ENCODE measurements around the gene DPF1. TPM values are rescaled to one million over a fixed set of nuclear protein-coding genes. Genes with fewer than 3 reads are reported as not detected.
"Not testable (repeated sequence)": the region's sequence is repeated elsewhere in the genome, so short reads cannot be mapped to it uniquely, and the experiment has no call there.

The DPF1 gene
- total RNA-seq, 1 donor from 2014 or later: not detected

DNA sequence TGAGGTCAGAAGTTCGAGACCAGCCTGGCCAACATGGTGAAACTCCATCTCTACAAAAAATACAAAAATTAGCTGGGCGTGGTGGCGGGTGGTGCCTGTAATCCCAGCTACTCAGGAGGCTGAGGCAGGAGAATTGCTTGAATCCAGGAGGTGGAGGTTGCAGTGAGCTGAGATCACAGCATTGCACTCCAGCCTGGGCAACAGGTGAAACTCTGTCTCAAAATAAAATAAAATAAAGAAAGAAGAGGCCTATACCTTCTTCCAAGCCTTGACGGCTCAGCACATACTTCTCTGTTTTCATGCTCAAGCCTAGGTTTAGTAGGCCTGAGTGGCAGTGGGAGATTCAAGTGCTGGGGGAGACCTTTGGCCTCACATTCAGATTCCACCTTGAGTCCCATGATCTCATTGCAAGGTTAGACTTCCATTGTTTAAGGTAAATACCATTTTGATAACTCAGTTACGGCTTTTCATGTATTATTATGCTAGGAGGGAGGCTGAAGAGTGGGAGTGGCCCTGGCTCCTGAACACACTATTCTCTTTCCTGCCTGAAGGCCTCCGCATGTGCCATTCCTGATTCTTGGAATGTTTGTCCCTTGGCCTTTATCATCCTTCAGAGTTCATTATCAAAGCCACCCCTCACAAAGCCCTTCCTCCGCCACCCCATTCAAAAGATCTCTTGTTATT is 38.7 kb upstream of the DPF1 start:
- Histone ChIP-seq H3K4me1 (peaks cover 29% of the 10 kb centered on the region), H3K9me3 (no peaks in the 10 kb centered on the region), H3K27ac (no peak overlapping the region), H3K36me3 (no peaks in the 10 kb centered on the region), H3K27me3 (ENCODE audit: low read depth) (no peaks in the 10 kb centered on the region), H3K4me3 (no peak overlapping the region)
- intact Hi-C loops (cut with DNase I): no loop called here
- ATAC-seq (no peak), DNase-seq (no peak)
- TF ChIP-seq, protein P1, sequence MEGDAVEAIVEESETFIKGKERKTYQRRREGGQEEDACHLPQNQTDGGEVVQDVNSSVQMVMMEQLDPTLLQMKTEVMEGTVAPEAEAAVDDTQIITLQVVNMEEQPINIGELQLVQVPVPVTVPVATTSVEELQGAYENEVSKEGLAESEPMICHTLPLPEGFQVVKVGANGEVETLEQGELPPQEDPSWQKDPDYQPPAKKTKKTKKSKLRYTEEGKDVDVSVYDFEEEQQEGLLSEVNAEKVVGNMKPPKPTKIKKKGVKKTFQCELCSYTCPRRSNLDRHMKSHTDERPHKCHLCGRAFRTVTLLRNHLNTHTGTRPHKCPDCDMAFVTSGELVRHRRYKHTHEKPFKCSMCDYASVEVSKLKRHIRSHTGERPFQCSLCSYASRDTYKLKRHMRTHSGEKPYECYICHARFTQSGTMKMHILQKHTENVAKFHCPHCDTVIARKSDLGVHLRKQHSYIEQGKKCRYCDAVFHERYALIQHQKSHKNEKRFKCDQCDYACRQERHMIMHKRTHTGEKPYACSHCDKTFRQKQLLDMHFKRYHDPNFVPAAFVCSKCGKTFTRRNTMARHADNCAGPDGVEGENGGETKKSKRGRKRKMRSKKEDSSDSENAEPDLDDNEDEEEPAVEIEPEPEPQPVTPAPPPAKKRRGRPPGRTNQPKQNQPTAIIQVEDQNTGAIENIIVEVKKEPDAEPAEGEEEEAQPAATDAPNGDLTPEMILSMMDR (IDR thresholded peaks at IDR 0.05): no peak

DNA sequence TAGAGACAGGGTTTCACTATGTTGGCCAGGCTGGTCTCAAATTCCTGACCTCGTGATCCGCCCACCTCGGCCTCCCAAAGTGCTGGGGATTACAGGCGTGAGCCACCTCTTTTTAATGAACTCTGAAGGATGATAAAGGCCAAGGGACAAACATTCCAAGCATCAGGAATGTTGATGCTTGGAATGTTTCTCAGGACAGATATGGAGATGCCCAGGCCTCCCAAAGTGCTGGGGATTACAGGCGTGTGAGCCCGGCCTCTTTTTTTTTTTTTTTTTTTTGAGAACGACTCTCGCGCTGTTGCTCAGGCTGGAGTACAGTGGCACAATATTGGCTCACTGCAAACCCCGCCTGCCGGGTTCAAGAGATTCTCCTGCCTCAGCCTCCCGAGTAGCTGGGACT is 37.9 kb upstream of the DPF1 start:
- H3K4me1 ChIP-seq: peaks cover 24% of the 10 kb centered on the region
- H3K4me3 ChIP-seq; H3K27ac ChIP-seq; intact Hi-C loops (cut with DNase I); H3K36me3 ChIP-seq; DNase-seq; ATAC-seq; H3K9me3 ChIP-seq; H3K27me3 ChIP-seq (ENCODE audit: low read depth): not testable (repeated sequence)

DNA sequence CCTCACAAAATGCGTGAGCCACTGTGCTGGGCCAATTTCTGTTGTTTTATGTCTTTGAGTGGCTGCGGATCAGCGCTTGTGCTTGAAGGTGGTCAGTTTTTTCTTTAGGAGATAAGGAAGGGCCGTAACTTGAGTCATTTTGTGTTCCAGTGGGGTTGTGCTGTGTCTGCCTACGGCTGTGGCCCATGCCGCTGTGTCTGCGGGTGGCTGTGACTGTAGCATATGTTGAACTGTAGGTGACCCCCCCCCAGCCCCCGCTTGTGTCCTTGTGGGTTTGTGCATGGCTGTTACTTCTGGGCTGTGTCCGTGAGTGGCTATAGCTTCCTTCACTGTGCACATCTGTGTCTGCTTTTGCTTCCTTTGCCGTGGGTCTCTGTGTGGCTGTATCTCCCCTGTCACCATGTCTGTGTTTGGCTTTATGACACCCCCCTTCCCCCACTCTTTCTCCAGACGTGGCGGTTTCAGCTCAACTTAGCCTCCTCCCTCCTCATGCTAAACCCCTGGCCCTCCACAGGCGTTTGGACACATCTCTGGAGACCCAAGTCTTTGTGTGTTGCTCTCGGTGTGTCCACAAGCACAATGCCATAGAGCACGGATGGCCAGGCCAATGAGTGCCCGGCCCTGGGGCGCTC is 31.5 kb upstream of the DPF1 start:
- Histone ChIP-seq H3K27ac (peak overlapping the region; percentile 73), H3K36me3 (no peaks in the 10 kb centered on the region), H3K4me3 (peak overlapping the region; percentile 58), H3K27me3 (ENCODE audit: low read depth) (peaks cover 26% of the 10 kb centered on the region), H3K9me3 (no peaks in the 10 kb centered on the region), H3K4me1 (peaks cover 24% of the 10 kb centered on the region)
- DNase-seq (no peak), ATAC-seq (peak in 1 of 2 donors; percentile 4)
- intact Hi-C loops (cut with DNase I): no loop called here
- TF ChIP-seq, protein P1 (IDR thresholded peaks at IDR 0.05): no peak

DNA sequence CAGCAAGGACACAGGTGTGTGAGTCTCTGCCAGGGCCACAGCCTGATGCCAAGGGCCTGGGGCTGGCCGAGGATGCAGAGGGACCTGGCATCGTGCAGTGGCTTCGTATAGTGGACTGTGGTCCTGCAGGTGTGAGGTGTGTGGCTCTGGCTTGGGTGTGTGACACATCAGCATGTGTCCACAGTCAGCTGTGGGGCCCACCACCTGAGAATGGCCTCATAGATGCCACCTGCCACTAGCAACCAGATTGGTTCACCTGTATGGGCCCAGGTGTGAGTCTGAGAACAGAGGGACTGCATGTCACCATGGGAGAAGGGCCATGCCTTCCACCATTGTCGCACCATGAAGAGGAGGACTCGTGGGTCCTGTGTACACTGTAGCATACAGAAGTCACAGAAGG is 29.8 kb upstream of the DPF1 start:
- no peak for DNase-seq
- Histone ChIP-seq H3K27me3 (ENCODE audit: low read depth) (peaks cover 26% of the 10 kb centered on the region), H3K4me1 (peaks cover 28% of the 10 kb centered on the region), H3K36me3 (no peaks in the 10 kb centered on the region), H3K27ac (peak overlapping the region; percentile 77), H3K9me3 (no peaks in the 10 kb centered on the region), H3K4me3 (peak overlapping the region; percentile 58)
- ATAC-seq: no peak
- TF ChIP-seq, protein P1 (IDR thresholded peaks at IDR 0.05): no peak
- intact Hi-C loops (cut with DNase I): no loop called here

DNA sequence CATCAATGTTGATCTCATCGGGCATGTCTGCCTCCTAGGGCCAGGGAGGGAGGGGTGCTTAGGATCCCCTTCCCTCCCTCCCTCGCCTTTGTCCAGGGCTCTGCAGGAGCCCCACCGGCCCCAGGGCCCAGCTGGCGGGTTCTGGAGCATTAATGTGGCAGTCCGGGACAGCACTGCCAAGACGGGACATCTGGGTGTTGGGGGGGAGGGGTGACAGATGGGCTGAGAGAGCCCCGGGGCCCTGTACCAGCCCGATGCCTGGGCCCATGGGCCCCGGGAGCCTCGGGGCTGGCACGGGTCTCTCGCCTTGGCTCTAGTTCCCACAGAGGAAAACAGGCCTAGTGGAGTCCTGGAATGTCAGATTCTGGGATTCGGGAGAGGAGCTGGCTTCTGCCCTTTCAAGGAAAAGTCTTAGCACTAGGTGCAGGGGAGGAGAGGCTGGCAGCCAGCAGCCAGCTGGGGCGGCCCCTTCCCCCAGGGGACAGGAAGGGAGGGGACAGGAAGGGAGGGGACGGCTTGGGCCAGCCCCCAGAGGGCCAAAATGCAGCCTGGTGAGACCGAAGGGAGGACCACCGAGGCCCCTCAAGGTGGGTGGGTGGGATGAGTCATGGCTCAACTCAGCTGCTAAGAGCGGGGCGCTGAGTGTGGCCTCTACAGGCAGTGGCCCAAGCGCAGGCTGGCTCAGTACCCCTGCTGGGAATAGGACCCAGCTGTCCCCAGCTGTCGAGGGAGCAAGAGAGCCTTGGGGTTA is 29.1 kb upstream of the DPF1 start:
- H3K9me3 ChIP-seq: no peaks in the 10 kb centered on the region
- H3K4me3 ChIP-seq: peak overlapping the region; percentile 58
- DNase-seq: peak; percentile 60
- TF ChIP-seq, protein P1 (IDR thresholded peaks at IDR 0.05): no peak
- H3K27me3 ChIP-seq (ENCODE audit: low read depth): peaks cover 26% of the 10 kb centered on the region
- H3K27ac ChIP-seq: peak overlapping the region; percentile 77
- H3K4me1 ChIP-seq: peaks cover 28% of the 10 kb centered on the region
- H3K36me3 ChIP-seq: no peaks in the 10 kb centered on the region
- ATAC-seq: peak; percentile 38 to 51
- intact Hi-C loops (cut with DNase I): no loop called here
